Left lung (tissue), 10 donors: ENCODE measurements around the gene MAK. TPM values are rescaled to one million over a fixed set of nuclear protein-coding genes. Genes with fewer than 3 reads are reported as not detected.

Experiments
- ATAC-seq: fragments of 200-7000 bp; cut with Tn5 transposase; one replicate; pipeline ENCODE4 v1.9.1; 2020; ENCODE audit warnings: moderate library complexity
- DNase-seq, 4 donors: peaks; one replicate each; pipeline ENCODE4 v3.0.0-alpha.2; 2013 to 2020
- H3K27ac ChIP-seq, 2 donors: fragments of 200-600 bp; sonication (generic) in 1 of 2; one replicate each; pipeline versions ENCODE4 v1.5.0 to v1.8.0; 2020 to 2021
- H3K27me3 ChIP-seq, 2 donors: fragments of 200-600 bp; sonication (generic) in 1 of 2; one replicate each; pipeline versions ENCODE4 v1.5.0 to v1.8.0; 2020 to 2021
- H3K36me3 ChIP-seq, 2 donors: fragments of 200-600 bp; sonication (generic) in 1 of 2; one replicate each; pipeline versions ENCODE4 v1.5.0 to v1.8.0; 2020 to 2021
- H3K4me1 ChIP-seq, 2 donors: fragments of 200-600 bp; one replicate each; pipeline ENCODE4 v1.8.0; 2021
- H3K4me3 ChIP-seq, 2 donors: fragments of 200-600 bp; sonication (generic) in 1 of 2; one replicate each; pipeline versions ENCODE4 v1.5.0 to v1.8.0; 2020 to 2021; ENCODE audit warnings: mild to moderate bottlenecking in 1 of 2
- H3K9me3 ChIP-seq, 2 donors: fragments of 200-600 bp; sonication (generic) in 1 of 2; one replicate each; pipeline versions ENCODE4 v1.5.0 to v1.8.0; 2020 to 2021
- CTCF ChIP-seq, 2 donors: fragments of 200-600 bp; sonication (generic) in 1 of 2; IDR thresholded peaks; one replicate each; pipeline versions ENCODE4 v1.5.0 to v1.8.0; 2021; ENCODE audit warnings: antibody characterized with exemption in 2 of 2
- intact Hi-C, 2 donors: fragments of 100-400 bp; cut with DNase I; formaldehyde crosslinking; loops; one replicate each; pipeline versions ENCODE4 v1.11.2 to v1.14.2; 2022
- polyA plus RNA-seq, 6 donors: library from polyadenylated mRNA; unstranded; fragments of 120-200 nt; gene quantifications; one replicate each; pipeline ENCODE4 v1.2.1, GENCODE V29; 2013; ENCODE audit not compliant: insufficient read length in 6 of 6
- total RNA-seq, 2 donors: library from RNA; stranded (reverse); fragmentation: NEBNext Ultra II Directional; extraction: Animal tissue kit (Norgen Biotek cat#: 25700); gene quantifications; one replicate each; pipeline ENCODE4 v1.2.1, GENCODE V29; 2021
- donor health status: DM: no; HTN: yes; CAD: no.
- donor health status: DM: no; HTN: no; CAD: no.

MAK gene
- total and polyA plus RNA-seq, 8 donors = 0.26 to 3.8 (median 2.7) TPM

GRCh38 chr6:10719964-10720264 lies 118.4 kb downstream of the MAK start:
- peak in 1 of 4 donors; percentile 36 for DNase-seq
- no peak for ATAC-seq
- peaks cover 0 to 10% of the 10 kb centered on the region in 2 donors for H3K9me3 ChIP-seq
- intact Hi-C loops = no loop called here
- no peaks in the 10 kb centered on the region for H3K27me3 ChIP-seq
- H3K4me3 ChIP-seq = peak overlapping the region; percentile 66 to 74
- H3K4me1 ChIP-seq = peaks cover 10 to 39% of the 10 kb centered on the region in 2 donors
- peak overlapping the region; percentile 84 to 90 for H3K27ac ChIP-seq
- H3K36me3 ChIP-seq = no peaks in the 10 kb centered on the region
- TF ChIP-seq CTCF (IDR thresholded peaks at IDR 0.05) = no peak

- Histone ChIP-seq H3K4me3 (peak overlapping the region; percentile 66 to 74), H3K9me3 (peaks cover 0 to 10% of the 10 kb centered on the region in 2 donors), H3K36me3 (no peaks in the 10 kb centered on the region), H3K27me3 (no peaks in the 10 kb centered on the region), H3K4me1 (peaks cover 10 to 39% of the 10 kb centered on the region in 2 donors), H3K27ac (peak overlapping the region; percentile 84 to 90)
- no peak for TF ChIP-seq CTCF (IDR thresholded peaks at IDR 0.05)
- DNase-seq (no peak), ATAC-seq (no peak)
- intact Hi-C loops = no loop called here
Observed at GRCh38 chr6:10719296-10719963, 118.9 kb downstream of the MAK start.

GRCh38 chr6:10713962-10714361 lies 124.4 kb downstream of the MAK start:
- Histone ChIP-seq H3K27me3 (no peaks in the 10 kb centered on the region), H3K4me3 (no peak overlapping the region), H3K27ac (no peak overlapping the region), H3K9me3 (peaks cover 0 to 4% of the 10 kb centered on the region in 2 donors), H3K36me3 (peaks cover 0 to 18% of the 10 kb centered on the region in 2 donors), H3K4me1 (no peaks in the 10 kb centered on the region)
- TF ChIP-seq CTCF (IDR thresholded peaks at IDR 0.05) = no peak
- ATAC-seq (no peak), DNase-seq (no peak)
- intact Hi-C loops = no loop called here

Other genes with a start within 250 kb of the MAK start
- 1 to 10 TPM in 1 of 2 donors, under 1 TPM in 1; 0.58 to 1.0 TPM for gene C6orf52, start 143.9 kb downstream of the MAK start, total RNA-seq
- 1 to 10 TPM; 1.2 to 6.1 (median 2.1) TPM for gene C6orf52, start 143.9 kb downstream of the MAK start, polyA plus RNA-seq
- gene PAK1IP1, start 143.6 kb downstream of the MAK start, total RNA-seq = 10 to 100 TPM in 1 of 2 donors, 1 to 10 TPM in 1; 9.6 to 16.4 TPM
- gene PAK1IP1, start 143.6 kb downstream of the MAK start, polyA plus RNA-seq = 10 to 100 TPM; 20.6 to 25.0 (median 21.4) TPM
- gene TMEM14C, start 115.5 kb downstream of the MAK start, total RNA-seq = 10 to 100 TPM; 81.8 to 99.5 TPM
- 100 to 1,000 TPM; 138 to 154 (median 149) TPM for gene TMEM14C, start 115.5 kb downstream of the MAK start, polyA plus RNA-seq
- gene TMEM14B, start 90.7 kb downstream of the MAK start, total RNA-seq = 10 to 100 TPM; 71.1 to 74.8 TPM
- gene TMEM14B, start 90.7 kb downstream of the MAK start, polyA plus RNA-seq = 100 to 1,000 TPM; 102 to 117 (median 105) TPM
- gene GCM2, start 43.5 kb upstream of the MAK start, total RNA-seq = not detected
- gene GCM2, start 43.5 kb upstream of the MAK start, polyA plus RNA-seq = under 1 TPM in 5 of 6 donors, not detected in 1; 0.11 to 0.21 (median 0.15) TPM
- under 1 TPM; 0.41 to 0.45 TPM for gene SYCP2L, start 48.5 kb upstream of the MAK start, total RNA-seq
- 1 to 10 TPM; 3.7 to 5.8 (median 4.8) TPM for gene SYCP2L, start 48.5 kb upstream of the MAK start, polyA plus RNA-seq
- gene ELOVL2, start 205.8 kb upstream of the MAK start, total RNA-seq = under 1 TPM; 0.09 to 0.24 TPM
- gene ELOVL2, start 205.8 kb upstream of the MAK start, polyA plus RNA-seq = 1 to 10 TPM; 4.0 to 6.5 (median 4.6) TPM